C1 segment of cervical spinal cord (tissue), 14 donors: Measurements from ENCODE around the gene CASP7.
"Not testable (repeated sequence)": the region's sequence is repeated elsewhere in the genome, so short reads cannot be mapped to it uniquely, and the experiment has no call there.

Experiments used
- DNase-seq, 14 donors: peaks; one replicate each; lab custom pipeline; 2025; lab: John Stamatoyannopoulos, UW

The CASP7 gene

DNA sequence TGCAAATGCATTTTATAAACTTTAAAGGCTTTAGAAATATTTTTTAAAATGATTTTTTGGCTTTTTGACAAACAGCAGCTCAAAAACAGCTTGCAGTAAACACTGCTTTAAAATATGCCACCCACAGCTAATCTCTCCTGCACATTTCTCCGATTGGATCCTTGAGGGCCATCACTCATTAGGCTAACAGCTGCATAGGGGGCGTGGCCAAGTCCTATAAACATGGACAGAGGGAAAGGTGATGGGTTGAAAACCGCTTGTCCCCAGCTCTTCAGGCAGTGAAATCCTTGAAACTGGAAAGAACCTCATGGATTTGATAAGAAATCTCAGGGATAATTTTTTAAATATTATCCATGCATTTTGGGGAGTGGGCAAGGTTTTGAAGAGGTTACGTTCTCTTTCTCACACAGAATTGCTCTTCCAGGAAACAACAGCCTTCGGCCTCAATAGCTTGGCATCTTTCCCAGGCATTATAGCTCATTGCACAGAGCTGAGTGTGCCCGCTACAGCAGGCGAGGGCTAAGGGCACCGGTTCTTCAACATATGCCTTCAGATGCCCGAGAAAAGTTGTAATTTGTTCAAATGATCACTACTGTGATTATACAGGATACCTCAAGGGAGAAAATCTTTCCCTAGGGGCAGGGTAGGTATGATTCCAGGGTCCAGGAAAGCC is 73.4 kb downstream of the CASP7 start:
- no peak for DNase-seq

DNA sequence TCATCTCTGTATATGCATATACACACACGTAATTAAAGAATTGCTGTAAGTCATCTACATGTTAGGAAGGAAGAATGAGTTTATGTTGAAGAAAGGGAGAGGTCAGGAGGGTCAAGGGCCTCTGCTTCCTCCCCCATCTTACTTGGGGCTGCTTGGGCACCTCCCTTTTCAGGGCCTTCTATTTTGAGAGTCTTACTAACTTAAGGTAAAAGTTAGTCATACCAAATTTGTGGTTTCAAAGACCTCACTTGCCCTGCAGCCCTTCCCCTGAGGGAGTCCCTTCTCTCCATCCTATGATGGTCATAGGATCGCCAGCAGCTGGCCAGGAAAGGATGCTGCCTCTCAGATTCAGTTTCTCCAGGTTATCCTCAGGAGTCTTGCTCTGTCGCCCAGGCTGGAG is 74.4 kb downstream of the CASP7 start:
- no peak for DNase-seq

DNA sequence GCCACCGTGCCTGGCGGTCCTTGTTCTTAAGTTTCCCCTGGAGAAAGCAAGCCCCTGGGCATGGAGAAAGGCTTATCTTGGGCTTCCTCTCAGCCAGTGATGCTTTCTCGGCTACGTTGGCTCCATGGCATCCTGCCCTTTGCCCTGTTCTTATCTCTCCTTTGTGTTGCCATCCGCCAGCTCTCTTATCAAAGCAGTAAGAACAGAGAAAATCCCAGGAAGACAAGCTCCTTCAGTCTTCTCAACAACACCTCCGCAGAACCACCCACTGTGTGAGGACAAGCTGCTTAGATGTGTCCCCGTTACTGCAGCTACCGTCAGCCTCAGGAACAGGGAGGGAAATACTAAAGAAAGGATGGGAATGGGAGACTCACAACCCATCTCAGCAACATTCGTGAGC is 75.1 kb downstream of the CASP7 start:
- DNase-seq: no peak

DNA sequence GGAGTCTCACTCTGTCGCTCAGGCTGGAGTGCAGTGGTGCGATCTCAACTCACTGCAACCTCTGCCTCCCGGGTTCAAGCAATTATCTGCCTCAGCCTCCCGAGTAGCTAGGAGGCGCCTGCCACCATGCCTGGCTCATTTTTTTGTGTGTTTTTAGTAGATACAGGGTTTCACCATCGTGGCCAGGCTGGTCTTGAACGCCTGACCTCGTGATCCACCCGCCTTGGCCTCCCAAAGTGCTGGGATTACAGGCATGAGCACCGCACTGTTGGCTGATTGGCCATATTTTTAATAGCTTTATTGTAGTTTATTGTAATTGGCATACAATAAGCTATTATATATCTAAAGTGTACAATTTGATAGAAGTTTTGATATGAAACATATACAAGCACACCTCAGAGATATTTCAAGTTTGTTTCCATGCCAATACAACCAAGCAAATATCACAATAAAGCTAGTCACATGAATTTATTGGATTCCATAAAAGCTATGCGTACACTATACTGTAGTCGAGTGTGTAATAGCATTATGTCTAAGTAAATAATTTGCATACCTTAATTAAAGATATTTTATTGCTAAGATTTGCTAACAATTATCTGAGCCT is 77.3 kb downstream of the CASP7 start:
- DNase-seq: no peak

DNA sequence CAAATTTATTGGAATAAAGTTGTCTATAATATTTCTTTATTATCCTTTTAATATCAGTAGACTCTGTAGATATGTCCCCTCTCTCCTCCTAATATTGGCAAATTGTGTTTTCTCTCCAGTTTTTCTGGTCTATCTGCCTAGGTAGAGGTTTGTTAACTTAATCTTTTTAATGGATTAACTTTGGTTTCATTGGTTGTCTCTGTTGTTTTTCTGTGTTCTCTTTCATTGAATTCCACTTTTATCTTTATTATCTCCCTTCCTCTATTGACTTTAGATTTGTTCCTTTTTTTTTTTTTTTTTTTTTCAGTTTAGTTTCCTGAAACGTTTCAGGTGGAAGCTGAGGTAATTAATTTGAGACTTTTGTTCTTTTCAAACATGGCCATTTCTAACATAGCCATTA is 82.4 kb downstream of the CASP7 start:
- no peak for DNase-seq

DNA sequence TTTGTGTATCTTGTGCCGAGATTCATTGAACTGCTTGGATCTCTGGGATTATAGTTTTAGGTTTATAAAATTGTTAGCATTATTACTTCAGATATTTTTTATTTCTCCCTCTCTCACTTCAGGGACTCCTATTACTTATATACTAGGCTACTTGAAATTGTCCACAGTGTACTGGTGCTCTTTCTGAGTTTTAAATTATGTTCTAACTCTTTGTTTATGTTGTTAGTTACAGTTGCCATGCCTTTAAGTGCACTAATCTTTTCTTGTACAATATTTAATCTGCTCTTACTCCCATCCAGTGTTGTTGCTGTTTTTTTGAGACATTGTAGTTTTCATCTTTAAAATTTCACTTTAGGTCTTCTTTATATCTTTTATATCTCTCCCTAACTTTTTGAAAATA is 84.9 kb downstream of the CASP7 start:
- no peak for DNase-seq

DNA sequence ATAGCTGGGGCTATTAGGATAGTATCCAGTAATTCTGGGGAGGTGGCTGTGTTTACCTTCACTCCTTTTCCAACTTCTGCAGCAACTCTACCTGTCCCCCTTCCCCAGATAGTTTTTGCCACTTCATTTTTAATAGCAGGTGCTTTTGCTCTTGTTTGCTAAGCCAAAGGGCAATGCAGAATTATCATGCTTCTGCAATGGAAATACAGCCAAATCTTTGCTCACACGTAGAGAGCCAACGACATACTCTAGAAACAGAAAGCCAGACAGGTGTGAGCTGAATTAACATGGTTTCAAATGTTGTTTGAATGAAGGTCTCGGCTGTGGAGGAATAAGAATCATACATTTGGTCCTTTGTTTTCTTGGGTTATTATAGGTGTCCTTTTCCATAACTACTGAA is 86.2 kb downstream of the CASP7 start:
- DNase-seq: no peak

DNA sequence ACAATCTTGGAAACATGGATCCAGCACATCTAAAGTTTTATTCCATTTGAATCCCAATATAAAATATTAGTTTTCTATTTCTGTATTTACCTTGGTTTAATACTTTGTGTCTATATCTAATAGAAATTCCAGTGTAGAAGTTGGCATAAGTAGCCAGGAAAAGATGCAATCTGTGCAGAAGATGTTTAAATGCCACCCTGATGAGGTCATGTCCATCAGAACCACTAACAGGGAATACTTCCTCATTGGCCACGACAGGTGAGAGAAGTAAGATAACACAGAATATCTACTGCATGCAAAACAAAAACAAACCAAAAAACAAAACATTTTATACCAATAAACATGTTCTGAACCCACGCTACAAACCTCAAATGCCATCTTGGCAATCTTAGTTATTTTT is 87.5 kb downstream of the CASP7 start:
- no peak for DNase-seq

DNA sequence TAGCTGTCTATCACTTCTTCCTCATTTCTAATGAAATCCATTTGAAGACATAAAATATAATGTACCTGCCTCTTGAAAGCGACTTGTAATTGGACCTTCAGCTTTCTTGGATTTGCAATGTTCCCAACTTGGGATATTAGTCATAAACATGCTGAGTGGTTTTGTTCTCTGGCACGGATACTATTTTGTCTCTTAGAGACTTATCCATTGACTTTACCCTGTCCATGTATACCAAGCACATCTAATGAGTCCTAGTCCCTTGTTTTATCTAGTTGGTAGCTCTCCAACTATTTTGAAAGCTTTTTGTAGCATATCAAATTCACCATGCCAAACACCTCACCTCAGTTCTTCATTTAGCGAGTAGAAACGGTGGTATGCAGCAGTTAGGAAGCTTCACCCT is 90.6 kb downstream of the CASP7 start:
- no peak for DNase-seq

DNA sequence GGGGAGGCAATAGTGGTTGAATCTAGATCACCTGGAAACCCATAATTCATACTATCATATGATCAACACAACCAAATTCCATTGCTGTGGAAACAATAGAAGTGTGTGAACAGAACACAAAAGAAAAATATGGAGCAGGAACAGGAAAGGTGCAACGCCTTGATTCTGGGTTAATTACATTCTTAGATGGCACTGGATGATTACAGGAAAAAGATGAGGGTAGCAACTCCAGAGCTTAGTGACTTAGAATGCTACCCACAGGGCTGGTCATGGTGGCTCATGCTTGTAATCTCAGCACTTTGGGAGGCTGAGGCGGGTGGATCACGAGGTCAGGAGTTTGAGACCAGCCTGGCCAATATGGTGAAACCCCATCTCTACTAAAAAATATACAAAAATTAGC is 91.4 kb downstream of the CASP7 start:
- DNase-seq: not testable (repeated sequence)

DNA sequence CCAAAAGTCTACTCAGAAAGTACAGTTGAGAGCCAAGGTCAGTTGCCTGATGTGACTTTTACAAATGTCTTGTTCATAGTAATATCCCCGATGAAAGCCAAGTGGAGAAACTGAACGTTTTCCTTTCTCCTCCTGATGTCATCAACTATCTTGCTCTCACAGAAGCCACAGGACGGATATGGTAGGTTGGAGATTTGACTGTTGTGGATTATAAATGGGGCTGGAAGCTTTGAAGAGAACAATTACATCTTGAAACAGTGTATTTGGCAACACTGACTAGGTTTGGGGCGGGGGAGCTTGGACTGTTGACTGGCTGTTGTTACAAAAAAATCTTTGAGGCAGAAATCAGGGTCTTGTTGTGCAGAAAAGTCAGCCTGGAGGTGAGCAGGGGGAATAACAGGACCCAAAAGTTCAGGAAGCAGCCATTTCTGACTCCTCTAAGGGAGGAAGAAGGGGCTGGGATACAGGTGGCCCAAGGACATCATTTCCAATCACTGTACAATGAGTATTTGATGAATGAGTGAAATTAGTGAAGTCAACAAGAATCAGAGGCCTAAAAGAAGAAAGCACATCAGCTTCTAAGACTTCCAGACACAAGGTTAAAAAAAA is 96.1 kb downstream of the CASP7 start:
- no peak for DNase-seq

DNA sequence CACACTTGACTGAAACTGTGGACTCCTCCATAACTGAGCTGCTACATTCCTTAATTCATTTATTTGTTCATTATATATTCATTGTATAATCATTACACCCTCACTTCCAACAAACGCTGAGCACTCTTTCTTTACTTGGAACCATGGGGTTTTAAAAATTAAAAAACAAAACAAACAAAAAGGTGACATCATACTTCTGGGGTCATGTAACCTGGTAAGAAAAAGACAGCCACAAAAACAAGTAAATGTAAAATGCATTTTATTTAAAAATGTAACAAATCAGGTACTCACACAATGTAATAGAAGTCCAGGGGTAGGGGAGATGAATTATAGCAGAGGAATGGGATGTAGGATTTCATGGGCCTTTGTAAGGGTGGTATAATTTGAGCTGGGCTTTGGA is 96.8 kb downstream of the CASP7 start:
- no peak for DNase-seq
